ENCODE results near the gene NR2E1.

Gene NR2E1

DNA sequence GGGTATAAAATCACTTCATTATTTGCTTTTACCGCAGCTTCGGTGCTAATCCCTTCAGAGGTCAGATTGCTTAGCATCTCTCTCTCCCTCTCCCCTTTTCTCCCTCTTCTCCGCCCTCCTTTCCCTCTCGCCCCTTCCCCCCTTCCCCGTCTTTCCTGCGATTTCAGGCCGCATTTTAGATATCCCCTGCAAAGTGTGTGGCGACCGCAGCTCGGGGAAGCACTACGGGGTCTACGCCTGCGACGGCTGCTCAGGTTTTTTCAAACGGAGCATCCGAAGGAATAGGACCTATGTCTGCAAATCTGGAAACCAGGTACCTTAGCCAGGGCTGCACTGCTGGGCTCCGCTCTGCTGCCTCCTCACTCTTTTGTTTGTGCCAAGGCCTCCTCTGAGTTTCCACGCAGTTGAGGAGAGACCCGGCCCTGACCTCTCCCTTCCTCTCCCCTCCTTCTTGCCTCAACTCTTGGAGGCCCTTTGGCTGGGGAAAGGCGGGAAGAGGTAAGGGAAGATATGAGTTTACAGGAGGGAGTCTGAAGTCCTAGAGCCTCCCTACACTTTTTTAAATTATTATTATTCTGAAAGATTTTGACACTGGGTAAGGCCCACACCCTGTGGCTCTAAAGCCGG lies 5.6 kb downstream of the NR2E1 start:
- TF ChIP-seq, protein P1, sequence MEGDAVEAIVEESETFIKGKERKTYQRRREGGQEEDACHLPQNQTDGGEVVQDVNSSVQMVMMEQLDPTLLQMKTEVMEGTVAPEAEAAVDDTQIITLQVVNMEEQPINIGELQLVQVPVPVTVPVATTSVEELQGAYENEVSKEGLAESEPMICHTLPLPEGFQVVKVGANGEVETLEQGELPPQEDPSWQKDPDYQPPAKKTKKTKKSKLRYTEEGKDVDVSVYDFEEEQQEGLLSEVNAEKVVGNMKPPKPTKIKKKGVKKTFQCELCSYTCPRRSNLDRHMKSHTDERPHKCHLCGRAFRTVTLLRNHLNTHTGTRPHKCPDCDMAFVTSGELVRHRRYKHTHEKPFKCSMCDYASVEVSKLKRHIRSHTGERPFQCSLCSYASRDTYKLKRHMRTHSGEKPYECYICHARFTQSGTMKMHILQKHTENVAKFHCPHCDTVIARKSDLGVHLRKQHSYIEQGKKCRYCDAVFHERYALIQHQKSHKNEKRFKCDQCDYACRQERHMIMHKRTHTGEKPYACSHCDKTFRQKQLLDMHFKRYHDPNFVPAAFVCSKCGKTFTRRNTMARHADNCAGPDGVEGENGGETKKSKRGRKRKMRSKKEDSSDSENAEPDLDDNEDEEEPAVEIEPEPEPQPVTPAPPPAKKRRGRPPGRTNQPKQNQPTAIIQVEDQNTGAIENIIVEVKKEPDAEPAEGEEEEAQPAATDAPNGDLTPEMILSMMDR (IDR thresholded peaks at IDR 0.05; ENCODE audit: insufficient read depth, low read depth, low read length, missing control alignments) = no peak
- H3K4me3 ChIP-seq (ENCODE audit: low read length) = no peak overlapping the region
- no peak for DNase-seq (ENCODE audit: low read depth)

DNA sequence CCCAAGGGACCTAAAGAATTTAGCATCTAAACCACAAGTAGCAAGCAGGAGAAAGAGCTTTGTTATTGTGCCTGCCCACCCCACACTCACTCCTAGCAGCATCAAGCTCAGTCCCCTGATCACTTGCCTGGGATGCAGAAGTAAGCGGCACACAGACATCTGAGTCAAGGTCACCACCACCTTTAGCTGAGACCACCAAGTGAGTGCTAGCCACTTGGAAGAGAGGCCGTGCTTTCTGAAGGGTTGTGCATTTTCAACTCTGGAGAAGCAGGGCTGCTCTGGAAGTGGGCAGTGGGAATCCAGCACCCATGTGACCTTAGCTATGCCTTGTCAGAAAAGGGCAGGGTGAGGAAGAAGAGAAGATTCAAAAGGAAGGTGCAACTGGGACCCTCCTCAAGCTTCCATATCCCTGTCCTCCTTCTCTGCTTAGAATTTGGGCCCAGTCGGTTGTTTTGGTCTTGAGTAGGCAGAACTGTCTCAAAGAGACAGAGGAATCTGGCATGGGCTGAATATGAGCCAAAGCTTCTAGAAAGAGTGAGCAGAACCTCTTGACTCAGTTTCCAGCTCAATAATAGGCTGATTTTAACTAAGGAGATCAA lies 6.2 kb downstream of the NR2E1 start:
- H3K4me3 ChIP-seq (ENCODE audit: low read length) = no peak overlapping the region
- TF ChIP-seq, protein P1 (IDR thresholded peaks at IDR 0.05; ENCODE audit: insufficient read depth, low read depth, low read length, missing control alignments) = no peak
- no peak for DNase-seq (ENCODE audit: low read depth)

DNA sequence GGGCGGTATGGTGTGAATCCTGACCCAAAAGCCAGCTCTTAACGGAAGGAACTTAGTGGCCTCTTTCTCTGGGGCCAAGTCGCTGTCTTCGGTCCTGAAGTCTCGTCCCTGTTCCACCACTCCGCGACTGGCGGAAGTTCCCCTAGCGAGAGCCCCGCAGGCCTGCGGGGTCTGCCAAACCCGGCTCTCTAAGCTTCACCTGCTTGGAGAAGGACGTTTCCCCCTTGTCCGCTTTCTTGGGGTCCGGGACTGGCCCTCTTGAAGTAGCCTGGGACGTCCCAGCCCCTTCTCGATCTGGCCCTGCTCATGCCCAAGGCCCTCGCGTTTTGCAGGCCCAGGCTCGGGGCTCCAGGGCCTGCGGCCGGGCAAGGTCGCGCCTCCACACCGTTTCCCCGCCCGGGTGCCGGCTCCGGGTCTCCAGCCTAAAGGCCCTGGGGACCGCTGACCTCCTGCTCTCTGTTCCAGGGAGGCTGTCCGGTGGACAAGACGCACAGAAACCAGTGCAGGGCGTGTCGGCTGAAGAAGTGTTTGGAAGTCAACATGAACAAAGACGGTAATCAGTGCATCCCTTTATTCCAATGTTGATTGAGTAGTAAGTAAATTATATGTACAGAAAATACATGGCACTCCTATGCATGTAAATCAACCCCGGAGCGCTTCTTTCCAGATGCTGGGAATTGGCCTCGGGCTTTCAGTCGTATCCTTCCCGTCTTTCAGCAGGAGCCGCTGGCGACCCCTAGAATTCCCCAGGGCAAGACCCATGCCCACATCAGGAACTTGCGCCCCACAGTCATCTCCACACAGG lies 8.8 kb downstream of the NR2E1 start:
- TF ChIP-seq, protein P1 (IDR thresholded peaks at IDR 0.05; ENCODE audit: insufficient read depth, low read depth, low read length, missing control alignments) = no peak
- H3K4me3 ChIP-seq (ENCODE audit: low read length) = no peak overlapping the region
- peak; percentile 57 for DNase-seq (ENCODE audit: low read depth)

DNA sequence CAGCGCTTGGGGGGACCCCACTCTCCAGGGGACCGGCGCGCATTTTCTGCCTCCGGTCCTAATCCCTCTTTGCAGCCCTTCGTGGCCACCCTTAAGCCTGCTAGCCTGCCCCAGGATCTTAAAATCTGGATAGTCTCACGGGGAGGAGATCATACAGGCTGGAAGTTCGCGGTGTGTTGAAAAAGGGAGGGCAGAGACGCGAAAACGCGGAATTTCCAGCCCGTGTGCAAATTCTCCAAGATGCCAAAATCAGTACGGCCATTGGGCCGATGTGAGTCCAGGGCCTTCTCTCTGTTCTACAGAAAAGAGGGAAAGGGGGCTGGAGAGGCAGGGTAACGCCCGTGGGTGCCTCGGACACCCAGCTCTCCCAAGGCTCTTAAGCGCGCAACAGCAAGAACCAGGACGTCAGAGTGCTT lies 9.4 kb downstream of the NR2E1 start:
- H3K4me3 ChIP-seq (ENCODE audit: low read length) = no peak overlapping the region
- DNase-seq (ENCODE audit: low read depth) = no peak
- TF ChIP-seq, protein P1 (IDR thresholded peaks at IDR 0.05; ENCODE audit: insufficient read depth, low read depth, low read length, missing control alignments) = no peak

DNA sequence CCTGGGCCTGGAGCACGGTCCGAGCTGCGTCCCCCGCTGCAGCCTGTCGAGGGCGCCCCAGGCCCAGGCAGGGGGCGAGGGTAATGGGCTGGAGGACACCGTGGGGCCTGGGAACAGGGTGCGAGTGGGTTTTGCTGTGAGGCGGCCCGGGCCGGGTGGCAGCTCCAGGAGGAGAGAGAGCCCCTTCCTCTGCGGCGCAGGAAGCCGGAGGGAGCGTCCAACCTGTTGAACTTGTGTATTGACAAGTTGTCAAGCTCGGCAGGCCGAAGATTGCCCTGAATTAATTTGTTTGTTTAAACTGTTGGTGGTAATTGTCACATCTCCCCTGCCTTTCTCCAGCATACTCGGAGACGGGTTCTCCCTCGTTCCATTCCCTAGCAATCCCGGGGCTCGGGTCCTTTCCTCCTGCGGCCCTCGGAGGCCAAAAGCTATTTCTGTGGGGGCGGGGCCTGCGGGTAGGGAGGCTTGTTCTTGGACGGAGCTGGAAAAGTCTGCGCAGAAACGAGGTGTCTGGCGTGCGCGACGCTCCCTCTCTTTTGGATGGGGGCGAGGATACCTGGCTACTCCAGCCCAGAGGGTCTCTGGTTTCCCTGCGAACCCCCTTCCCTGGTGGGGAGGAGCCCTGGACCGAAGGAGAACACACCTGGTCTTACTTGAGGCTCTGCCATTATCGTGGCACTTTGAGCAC lies 9.9 kb downstream of the NR2E1 start:
- no peak overlapping the region for H3K4me3 ChIP-seq (ENCODE audit: low read length)
- no peak for DNase-seq (ENCODE audit: low read depth)
- TF ChIP-seq, protein P1 (IDR thresholded peaks at IDR 0.05; ENCODE audit: insufficient read depth, low read depth, low read length, missing control alignments) = no peak

DNA sequence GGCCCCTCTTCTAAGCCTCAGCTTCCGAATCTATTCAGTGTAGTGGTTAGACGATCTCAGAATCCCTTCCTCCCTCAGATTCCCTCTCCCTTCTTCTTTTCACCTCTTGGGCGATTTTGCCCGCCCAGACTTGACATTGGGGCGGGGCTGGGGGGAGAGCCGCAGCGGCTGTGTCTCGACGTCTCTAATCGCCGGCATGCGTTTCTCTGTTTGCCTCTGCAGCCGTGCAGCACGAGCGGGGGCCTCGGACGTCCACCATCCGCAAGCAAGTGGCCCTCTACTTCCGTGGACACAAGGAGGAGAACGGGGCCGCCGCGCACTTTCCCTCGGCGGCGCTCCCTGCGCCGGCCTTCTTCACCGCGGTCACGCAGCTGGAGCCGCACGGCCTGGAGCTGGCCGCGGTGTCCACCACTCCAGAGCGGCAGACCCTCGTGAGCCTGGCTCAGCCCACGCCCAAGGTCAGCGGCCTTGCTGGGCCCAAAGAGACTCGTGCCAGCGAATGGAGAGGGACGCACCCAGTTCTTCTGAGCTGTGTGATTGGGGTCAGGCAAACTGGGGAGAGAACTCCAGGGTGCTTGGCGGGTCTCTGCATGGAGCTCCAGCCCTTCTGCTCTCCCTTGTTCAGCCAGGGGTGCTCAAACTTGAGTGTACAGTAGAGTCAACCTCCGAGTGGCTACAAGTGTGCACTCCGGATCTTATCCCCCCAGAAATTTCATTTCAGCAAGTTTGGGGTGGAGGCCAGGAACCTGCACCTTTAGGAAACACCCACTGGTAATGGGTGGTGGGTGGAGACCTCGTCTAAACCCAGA lies 10.7 kb downstream of the NR2E1 start:
- DNase-seq (ENCODE audit: low read depth) = no peak
- TF ChIP-seq, protein P1 (IDR thresholded peaks at IDR 0.05; ENCODE audit: insufficient read depth, low read depth, low read length, missing control alignments) = no peak
- H3K4me3 ChIP-seq (ENCODE audit: low read length) = no peak overlapping the region

All from epithelial cell of esophagus (primary cell).